DMS53 treated with DMSO at 0.1 percent for 48 hours (cell line): ENCODE measurements around the gene RRP1.

Experiments
- DNase-seq: peaks from one replicate; lab custom pipeline; 2025; ENCODE audit not compliant: unreplicated experiment; lab: John Stamatoyannopoulos, UW

RRP1 gene

DNA sequence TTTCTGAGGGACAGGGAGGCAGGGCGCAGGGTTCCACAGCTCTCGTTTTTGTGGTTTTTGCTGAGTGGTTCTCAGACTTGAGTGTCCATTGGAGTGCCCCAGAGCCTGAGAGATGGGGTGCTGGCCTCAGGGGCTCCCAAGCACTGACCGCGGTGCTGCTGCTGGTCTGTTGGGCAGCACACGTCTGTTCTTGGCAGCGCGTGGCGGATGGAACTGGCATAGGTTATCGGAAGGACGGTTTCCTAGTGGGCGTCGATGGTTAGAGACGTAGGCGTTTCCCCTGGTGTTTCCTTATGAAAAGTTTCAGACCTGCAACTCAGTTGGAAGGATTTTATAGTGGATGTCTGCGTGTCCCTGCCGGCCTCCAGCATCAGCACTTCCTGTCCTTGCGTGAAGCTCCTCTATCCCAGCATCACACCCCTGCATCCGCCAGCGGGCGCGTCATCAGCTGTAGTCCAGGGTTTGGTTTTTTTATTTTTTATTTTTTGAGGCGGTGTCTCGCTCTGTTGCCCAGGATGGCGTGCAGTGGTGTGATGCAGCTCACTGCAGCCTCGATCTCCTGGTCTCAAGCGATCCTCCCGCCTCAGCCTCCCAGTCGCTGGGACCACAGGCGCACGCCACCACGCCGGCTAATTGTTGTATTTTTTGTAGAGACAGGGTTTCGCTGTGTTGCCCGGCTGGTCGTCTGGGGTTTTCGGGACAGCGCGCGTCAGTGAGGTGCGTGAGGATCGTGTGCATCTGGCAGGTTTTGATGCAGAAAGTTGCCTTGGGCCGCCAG is 11.8 kb downstream of the RRP1 start:
- no peak for DNase-seq

DNA sequence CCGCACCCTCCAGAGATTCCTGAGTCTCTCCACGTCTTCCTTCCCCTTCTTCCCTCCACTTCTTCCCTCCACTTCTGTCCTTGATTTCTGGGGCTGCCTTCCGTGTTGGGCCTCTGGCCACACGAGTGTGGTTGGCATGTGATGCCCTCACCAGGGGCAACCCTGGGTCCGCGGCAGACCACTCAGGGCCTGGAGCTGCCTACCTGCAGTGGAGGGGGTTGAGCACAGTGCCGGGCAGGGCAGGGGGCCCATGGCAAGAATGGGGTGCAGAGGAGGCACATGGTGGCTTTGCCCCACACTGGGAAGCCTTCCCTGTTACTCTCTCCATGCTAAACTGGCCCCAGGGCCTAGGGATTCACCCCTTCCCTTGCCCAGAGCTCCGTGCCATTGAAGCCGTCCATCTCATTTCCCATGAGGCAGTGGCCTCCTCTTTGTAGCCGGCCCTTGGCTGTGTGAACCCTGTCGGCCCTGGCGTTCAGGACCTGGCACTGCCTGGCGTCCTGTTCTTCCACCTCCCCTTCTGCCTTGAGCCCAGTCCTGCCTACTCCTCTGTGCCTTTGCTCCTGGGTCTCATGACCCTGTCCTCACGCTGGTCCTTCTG is 13.4 kb downstream of the RRP1 start:
- no peak for DNase-seq

DNA sequence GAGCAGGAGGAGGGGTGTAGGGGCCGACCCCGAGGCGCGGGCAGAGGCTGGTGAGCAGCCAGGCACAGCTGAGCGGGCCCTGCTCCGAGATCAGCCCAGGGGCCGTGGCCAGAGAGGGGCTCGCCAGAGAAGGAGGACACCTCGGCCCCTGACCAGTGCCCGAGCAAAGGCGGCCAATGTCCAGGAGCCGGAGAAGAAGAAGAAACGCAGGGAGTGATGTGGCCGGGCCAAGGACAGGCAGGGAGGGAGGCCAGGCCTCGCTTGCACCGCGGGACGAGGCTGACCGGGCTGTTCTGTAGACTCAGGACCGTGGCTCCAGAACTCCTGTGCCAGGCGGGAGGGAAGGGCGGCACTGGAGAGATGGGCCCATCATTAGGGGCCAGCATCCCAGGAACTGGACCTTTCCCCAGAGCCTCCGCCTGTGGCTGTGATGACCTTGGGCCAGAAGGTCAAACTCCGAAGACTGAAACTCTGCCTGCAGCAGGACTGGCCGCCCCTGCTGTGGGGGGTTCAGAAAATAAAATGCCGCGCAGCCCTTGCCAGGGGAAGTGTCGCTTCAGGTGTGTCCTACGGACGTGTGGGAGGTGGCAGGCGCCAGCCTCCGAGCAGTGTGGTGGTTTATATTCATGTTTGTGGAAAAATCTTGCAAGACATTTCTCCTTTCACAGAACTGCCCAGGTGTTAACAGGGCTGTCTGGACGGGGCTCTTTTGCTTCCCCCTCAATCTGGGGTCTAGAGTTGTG is 14.4 kb downstream of the RRP1 start:
- no peak for DNase-seq

DNA sequence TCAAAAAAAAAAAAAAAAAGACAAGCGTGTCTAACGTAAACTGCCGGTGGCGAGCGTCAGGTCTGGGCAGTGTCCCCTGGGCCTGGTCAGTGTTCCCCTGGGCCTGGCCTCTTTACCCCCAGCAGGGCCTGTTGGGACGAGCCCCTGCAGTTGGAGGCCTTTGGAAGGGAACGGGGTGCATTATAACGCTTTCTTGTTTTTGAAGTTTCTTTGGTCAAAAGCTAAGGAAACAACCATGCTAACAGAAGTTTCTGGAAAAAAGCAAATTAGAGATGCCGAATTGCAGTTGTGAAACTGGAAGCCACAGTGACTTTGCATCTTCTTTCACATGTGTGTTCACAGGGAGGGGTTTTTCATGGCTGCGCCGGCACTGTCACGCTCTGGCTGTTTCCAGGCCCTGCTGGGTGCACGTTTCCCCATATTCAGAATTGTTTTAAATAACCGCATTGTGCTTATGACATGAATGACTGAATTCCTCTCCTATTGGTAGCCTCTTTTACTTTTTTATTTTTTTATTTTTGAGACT is 16.0 kb downstream of the RRP1 start:
- no peak for DNase-seq

DNA sequence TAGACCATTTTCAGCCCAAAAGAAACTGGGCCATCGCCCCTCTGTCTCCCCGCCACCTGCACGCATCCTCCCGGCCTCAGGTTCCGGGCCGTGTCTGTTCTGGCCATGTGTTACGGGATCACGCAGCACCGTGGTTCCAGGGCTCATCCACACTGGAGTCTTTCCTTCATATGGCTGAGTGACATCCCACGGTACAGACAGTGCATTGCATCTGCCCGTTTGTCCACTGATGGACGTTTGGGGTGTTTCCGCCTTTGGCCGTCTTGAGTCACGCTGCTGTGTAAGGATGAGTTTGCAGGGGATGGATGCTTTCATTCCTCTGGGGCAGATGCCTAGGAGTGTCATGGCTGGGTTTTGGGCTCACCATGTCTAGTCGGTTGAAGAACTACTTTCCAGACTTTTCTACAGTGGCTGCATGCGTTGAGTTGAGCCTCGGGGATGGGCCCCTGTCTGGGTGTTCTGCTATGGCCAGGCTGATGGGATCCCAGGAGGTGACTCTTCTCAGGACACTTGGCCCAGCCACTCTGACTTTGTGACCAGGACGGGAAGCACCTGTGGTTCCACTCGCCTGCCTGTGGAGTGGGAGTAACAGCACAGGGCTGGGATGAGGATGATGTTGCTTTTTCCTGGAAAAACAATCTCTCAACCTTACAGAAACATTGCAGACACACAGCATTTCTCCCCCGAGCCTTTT is 16.8 kb downstream of the RRP1 start:
- DNase-seq: no peak

DNA sequence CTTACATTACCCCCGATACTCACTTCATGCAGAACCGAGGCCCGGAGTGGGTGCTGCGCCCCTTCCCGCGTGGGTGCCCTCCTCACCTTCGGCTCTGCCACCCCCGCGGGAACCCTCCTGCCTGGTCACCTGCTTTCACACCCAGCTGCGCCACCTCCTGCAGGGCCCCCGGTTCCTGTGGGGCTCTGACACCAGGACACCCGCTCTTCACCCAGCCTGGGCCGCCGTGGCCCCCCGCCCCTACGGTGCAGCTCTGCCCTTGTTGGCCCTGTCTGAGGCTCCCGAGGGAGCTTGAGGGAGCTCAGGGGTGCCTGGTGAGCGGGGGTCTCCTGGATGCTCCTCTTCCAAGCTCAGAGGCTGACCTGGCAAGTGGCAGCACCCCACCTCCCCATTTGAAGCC is 19.0 kb downstream of the RRP1 start:
- no peak for DNase-seq

DNA sequence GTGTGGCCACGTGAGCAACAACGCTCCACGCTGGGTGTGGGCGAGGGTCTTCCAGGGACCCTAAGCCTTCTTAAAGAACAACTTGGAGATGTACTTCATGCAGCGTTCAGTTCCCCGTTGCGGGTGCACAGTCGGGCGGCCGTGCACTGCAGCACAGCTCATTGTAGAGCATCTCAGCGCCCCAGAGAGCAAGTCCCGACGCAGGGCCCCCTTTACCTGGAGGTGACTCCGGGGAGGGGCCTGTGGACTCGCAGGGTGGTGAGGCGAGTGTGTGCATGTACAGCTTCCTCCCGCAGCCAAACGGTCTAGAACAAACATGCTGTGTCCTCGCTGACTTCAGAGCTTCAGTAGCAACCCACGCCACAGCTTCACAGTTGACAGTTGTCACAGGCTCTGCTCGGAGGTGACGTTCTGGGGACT is 19.5 kb downstream of the RRP1 start:
- DNase-seq: no peak

DNA sequence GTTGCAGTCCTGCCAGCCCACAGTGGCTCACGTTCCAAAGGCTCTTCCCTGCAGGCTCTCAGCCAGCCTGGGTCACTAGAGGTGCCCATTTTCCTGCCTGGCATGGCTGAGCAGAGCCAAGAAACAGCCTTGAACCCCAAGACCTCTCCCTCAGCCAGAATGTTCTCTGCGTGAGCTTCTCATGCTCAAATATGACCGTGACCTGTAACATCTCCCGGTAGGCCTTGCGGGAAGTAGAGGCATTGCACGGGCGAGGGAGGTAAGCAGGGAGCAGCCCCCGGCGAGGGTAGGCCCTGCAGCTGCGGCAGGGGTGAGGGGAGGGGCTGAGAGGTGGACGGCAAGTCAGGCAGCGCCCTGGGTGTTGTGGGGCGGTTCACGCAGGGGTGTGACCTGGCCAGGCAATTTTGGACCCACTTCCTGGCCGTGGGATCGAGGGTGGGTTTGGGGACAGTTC is 20.0 kb downstream of the RRP1 start:
- no peak for DNase-seq

DNA sequence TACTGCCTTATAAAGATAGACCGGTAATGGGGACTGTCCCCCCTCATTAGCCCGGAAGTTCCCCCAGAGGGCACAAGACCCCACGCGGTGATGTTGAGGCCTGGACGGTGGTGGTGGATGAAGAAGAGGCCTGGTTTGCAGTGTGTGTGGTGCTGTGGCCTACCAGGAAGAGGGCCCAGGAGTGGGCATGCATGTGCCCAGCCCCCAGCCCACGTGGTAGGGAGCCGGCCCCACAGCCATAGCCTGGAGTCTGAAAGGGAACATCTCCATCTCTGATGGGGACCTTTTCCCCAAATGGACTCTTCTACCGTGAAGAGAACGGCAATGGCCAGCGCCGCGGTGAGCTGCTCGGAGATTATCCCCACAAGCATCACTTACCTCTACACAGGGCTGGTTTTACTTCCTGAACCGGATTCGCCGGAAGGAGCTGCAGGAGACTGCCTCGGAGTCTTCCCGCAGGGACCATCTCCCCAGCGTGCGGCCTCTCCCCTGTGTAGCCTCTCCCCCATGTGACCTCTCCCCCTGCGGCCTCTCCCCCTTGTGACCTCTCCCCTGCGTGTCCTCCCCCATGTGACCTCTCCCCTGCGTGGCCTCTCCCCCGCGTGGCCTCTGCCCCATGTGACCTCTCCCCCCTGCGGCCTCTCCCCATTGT is 20.6 kb downstream of the RRP1 start:
- no peak for DNase-seq

DNA sequence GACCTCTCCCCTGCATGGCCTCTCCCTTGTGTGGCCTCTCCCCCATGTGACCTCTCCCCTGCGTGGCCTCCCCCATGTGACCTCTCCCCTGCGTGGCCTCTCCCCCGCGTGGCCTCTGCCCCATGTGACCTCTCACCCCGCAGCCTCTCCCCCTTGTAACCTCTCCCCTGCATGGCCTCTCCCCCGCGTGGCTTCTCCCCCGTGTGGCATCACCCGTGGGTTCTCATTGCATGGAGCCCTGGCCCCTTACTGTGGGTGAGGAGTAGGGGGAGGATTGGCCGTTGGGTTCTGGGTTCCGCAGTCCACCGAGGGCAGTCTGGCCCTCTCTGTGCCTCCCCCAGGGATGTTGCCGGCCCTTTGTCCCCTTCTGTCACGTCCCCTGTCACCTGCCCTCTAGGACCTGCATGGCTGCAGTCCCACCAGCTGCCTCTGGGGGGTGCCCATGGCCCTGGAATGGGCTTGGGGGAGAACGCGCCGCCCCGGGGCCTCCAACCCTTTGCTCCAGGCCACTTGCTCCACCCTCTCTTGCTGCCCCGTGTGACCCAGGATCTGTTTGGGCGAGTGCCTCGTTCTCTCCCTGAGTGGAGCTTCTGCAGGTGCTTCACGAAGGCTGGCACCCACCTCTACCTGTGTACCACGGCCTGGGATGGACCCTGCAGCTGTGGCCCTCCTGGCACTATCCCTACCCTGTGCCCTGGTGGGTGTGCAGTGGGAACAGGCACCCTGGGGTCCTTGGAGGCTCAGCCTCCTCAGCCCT is 21.3 kb downstream of the RRP1 start:
- DNase-seq: peak; percentile 69

DNA sequence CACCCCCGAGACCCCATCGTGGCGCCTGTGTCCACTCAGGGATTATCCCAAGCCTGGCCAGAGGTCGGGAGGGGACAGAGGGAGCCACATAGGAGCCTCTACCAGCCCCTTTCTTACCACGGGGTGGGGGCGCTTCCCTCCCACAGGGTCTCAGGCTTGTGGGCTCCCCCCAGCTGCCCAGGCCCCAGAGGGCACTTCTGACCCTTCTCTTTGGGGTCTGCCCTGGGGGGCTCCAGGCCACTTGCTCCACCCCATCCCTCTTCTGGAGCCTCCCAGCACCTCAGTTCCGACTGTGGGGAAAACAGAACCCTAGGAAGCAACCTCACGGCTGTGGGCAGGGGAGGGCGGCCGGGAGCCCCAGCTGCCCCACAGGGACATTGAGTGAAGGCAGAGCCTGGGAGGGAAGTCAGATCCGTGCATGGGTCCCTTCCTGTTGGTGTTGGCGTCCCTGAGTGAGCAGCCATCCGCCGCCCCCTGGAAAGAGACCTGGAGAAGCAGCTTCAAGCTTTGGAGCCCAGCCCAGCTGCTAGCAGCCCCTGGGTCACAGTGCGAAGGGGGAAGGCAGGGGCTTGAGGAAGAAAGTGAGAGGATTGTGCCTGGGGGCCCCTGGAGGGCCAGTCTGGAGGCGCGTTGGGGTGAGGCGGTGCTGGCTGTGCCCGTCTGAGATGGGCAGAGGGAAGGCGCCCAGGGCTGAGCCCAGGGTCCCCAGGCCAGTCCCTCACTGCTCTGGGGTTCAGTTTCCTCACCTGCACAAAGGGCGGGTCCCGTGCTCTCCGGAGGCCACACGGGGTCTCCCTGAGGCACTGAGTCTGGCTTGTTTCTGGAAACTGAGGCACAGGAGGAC is 22.1 kb downstream of the RRP1 start:
- no peak for DNase-seq

DNA sequence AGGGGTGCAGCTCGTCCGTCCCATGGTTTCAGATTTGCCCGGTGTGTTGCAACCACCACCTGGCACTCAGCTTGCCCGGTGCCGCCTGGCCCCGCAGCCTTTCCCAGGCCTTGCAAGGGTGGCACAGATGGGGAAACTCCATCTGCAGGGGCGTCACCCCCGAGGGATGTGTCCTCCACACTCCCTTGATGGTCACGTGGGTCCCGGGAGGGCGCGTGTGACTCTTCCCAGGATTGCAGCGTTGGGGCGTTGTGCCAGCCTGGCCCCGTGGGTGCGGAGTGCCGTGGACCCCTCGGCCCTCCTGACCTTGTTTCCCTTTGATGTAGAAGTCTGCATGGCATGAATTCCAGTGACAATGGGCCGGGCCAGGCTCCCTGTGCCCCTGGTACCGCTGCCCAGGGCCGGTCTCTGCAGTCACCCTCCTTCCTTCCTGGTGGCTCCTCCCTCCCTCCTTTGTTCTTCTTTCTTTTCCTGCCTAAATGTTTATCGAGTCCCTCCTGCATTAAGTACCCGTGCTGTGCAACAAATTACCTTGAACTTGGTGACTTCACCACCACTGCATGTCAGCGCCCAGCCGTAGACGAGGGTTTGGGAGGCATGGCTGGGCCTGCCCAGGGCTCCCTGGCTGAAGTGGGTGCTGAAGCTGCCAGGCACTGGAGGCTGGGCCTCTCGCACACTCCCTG is 22.9 kb downstream of the RRP1 start:
- peak; percentile 25 for DNase-seq

DNA sequence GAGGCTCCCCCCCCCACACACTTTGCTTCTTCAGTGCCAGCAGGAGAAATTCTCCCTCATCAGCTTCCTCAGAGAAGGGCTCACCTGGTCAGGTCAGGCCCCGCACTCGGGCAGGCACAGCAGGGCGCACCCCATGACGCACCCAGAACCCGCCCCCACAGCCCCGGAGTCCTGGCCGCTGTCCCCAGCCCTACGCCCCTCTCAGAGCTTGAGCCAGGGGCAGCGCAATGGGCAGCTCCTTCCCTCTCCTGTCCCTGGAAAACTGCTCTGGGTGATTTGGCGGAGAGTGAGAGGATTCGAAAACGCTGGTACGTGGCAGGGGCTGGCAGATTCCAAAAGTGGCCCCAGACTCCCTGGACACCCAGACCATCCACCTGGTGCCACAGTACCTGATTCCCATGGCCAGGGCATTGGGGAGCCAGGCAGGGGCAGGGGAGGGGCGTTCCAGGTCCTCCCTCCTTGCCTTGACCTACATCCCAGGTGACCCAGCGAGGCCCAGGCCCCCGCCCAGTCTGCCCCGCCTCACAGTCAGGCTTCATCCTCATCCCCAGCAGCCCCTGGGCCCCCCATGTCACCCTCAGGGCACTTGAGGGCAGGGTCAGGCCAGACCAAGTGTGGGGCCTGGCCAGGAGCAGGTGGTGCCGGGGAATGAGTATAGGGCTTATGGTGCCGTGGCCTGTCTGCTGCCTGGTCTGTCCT is 23.7 kb downstream of the RRP1 start:
- DNase-seq: no peak

DNA sequence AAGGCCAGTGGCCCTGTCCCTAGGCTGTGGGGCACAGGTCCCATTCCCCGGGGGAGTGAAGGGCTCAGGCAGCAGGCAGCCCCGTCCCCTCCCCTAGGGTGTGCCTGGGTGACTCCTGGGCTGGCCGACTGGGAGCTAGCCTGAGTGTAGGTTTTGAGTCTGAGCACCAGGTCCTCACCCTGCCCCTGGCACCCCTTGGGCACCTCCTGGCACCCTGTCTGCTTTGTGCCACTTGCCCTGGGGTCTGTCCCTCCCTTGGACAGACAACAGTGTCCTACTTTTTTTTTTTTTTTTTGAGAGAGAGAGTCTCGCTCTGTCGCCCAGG is 24.2 kb downstream of the RRP1 start:
- no peak for DNase-seq

DNA sequence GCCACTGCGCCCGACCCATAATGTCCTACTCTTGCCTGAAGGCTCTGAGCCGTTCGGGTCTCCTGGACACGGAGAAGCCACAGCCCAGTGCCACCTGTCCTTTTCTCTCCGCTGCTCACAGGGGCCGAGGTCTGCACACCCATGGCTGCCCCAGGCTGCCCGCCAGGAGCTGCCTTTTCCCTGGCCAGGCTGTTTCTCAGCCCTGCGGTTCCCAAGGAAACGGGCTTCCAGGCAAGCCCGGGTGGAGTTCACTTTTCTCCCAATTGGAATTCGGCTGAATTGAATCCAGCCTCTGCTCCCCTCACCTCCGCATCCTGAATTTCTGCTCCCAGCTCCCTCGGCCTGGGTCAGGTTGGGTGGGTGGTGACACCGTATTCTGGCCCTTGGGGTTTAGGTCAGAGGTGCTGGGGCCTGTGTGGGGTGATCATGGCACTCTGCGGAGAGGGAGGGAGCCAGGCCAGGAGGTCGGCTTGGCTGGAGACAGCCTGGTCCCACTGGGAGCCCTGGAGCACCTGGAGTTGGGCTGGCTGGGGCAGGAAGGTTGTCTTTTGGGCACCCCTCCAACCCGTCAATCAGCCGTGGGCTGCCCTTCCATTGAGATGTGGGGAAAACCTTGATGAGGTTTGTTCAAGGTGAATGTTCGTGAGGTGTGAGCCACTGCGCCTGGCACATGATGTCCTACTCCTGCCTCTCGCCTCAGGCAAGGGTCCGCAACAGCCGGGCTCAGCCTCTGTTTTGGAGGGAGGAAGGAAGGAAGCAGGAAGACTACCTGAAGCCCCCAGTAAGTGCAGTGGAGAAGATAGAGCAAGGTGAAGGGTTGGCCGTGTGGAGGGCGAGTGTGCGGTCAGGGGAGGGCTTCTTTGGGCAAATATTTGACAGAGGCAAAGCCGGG is 25.1 kb downstream of the RRP1 start:
- DNase-seq: no peak

DNA sequence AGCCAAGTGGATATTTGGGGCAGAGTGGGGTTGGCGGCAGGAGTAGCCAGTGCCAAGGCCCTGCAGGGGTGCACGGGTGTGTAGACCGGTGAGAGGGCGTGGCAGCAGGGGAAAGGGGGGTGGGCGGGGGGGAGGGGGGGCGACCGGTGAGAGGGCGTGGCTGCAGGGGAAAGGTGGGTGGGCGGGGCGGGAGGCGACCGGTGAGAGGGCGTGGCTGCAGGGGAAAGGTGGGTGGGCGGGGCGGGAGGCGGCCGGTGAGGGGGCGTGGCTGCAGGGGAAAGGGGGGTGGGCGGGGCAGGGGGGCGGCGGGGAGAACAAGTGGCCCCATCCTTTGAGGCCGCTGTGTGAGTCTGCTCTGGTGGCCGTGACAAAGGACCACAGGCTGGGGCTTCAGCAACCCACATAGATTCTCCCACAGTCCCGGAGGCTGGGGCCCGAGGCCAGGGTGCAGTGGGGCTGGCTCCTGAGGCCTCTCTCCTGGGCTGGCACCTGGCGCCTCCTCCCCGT is 25.8 kb downstream of the RRP1 start:
- no peak for DNase-seq

DNA sequence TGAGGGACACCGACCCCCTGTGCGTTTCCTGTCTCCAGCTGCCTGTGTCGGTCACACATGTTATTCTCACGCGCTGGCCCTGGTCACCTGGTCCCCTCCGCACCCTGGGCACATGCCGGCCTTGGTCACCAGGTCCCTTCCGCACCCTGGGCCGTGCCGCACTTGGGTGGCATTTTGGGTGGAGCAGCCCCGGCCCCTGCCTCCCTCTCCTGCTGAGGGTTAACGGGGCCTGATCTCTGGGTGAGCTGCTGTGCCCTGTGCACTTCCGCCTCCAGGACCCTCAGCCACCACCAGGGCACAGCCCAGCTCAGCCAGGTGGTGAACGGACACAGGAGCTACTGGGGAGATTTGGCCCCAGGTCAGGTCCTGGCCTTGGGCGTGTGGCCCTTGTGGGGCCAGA is 26.6 kb downstream of the RRP1 start:
- DNase-seq: no peak
